ENCODE results near the gene WDR5. TPM values are rescaled to one million over a fixed set of nuclear protein-coding genes. Genes with fewer than 3 reads are reported as not detected.

The WDR5 gene
- total and polyA plus RNA-seq, 7 donors, result 10.8 to 33.6 (median 15.0) TPM

DNA sequence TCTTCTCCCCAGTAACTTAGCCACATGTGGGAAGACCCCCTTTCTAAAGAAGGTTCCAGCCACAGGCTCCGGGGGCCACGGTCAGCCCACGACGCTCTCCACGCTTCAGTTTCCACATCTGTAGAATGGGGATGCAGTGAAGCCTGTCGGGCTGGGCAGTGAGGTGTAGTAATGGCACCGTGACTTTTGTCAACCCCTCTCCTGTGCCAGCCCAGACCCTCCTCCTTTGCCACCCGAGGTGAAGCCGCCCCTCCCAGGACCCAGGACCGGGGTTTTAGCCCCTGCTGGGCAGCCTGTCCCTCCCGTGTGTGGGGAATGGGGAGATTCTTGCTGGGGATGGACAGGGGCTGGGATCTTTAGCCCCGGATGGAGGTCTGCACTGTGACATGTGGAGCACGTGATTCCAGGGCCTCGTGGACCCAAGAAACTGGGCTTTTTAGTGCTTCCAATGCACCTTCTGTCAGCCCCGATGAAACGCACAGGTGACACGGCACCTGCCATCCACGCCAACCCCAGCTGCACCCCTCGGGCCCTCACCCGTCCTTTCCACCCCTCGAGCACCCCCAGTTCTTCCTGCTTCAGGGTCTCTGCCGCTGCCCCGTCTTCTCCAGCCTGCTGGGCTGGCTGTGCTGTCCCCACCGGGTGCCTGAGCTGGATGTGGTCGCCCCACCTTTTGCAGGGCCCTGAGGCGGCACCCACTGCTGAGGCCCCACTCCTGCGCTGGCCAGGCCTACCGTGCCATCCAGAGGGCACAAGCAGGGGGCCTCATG is 41.9 kb downstream of the WDR5 start:
- Histone ChIP-seq H3K4me3 (no peak overlapping the region), H3K27me3 (peaks cover 13 to 41% (median 14%) of the 10 kb centered on the region in 3 donors)

GRCh38 chr9:134178394-134178767 is 42.5 kb downstream of the WDR5 start:
- Histone ChIP-seq H3K9me3 (no peaks in the 10 kb centered on the region), H3K27me3 (peaks cover 13 to 40% (median 14%) of the 10 kb centered on the region in 3 donors), H3K4me1 (peaks cover 0 to 25% (median 17%) of the 10 kb centered on the region in 4 donors), H3K36me3 (no peaks in the 10 kb centered on the region), H3K4me3 (no peak overlapping the region), H3K27ac (peak overlapping the region in 1 of 4 donors; percentile 41)
- no peak for TF ChIP-seq EP300 (IDR thresholded peaks at IDR 0.05)
- TF ChIP-seq CTCF (IDR thresholded peaks at IDR 0.05), result no peak
- TF ChIP-seq POLR2A (IDR thresholded peaks at IDR 0.05), result no peak
- intact Hi-C loops (cut with DNase I), result no loop called here
- DNase-seq, result peak; percentile 61
- WGBS, 2 donors, result 72 to 86% methylated on average over 9 of the region's 9 CpGs

More for the DNA sequence above, 41.9 kb downstream of the WDR5 start:
- Histone ChIP-seq H3K27ac (peak overlapping the region in 1 of 4 donors; percentile 41), H3K4me1 (peaks cover 0 to 25% (median 17%) of the 10 kb centered on the region in 4 donors), H3K36me3 (no peaks in the 10 kb centered on the region), H3K9me3 (no peaks in the 10 kb centered on the region)
- intact Hi-C loops (cut with DNase I), result no loop called here
- 73 to 86% methylated on average over 28 of the region's 28 CpGs for WGBS, 2 donors
- DNase-seq, result peak; percentile 64
- TF ChIP-seq EP300 (IDR thresholded peaks at IDR 0.05), result no peak
- TF ChIP-seq CTCF (IDR thresholded peaks at IDR 0.05), result no peak
- no peak for TF ChIP-seq POLR2A (IDR thresholded peaks at IDR 0.05)

- Histone ChIP-seq H3K27me3 (peaks cover 13 to 34% (median 14%) of the 10 kb centered on the region in 3 donors), H3K4me1 (peaks cover 0 to 25% (median 17%) of the 10 kb centered on the region in 4 donors), H3K36me3 (no peaks in the 10 kb centered on the region), H3K4me3 (no peak overlapping the region), H3K9me3 (no peaks in the 10 kb centered on the region), H3K27ac (peak overlapping the region in 1 of 4 donors; percentile 41)
- WGBS, 2 donors, result 38 to 54% methylated on average over 30 of the region's 30 CpGs
- intact Hi-C loops (cut with DNase I), result no loop called here
- peak; percentile 91 for DNase-seq
- TF ChIP-seq CTCF (IDR thresholded peaks at IDR 0.05), result no peak
- TF ChIP-seq POLR2AphosphoS5 (IDR thresholded peaks at IDR 0.05), result peak in 1 of 4 donors; percentile 31
- no peak for TF ChIP-seq POLR2A (IDR thresholded peaks at IDR 0.05)
- TF ChIP-seq EP300 (IDR thresholded peaks at IDR 0.05), result no peak
Observed at GRCh38 chr9:134178768-134179551, 43.1 kb downstream of the WDR5 start.

DNA sequence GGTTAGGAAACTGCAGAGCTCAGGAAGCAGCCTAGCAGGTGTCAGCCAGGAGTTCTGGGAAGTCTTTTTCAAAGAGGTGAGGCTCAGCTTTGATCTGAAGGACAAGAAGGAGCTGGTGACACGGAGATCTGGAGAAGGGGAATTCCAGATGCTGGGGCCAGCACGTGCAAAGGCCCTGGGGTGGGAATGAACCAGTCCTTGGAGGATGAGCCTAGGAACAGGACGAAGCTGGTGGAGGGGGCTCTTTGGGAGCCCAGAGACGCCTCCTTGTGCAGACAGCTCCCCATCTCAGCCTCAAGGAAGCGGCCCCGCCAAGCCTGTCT is 43.7 kb downstream of the WDR5 start:
- H3K27ac ChIP-seq, result no peak overlapping the region
- intact Hi-C loops (cut with DNase I), result no loop called here
- WGBS, 2 donors, result 83 to 86% methylated on average over 6 of the region's 6 CpGs

More for the DNA sequence above, 43.7 kb downstream of the WDR5 start:
- DNase-seq, result peak; percentile 56
- Histone ChIP-seq H3K36me3 (no peaks in the 10 kb centered on the region), H3K9me3 (no peaks in the 10 kb centered on the region), H3K27me3 (peaks cover 13 to 28% (median 14%) of the 10 kb centered on the region in 3 donors), H3K4me3 (no peak overlapping the region), H3K4me1 (peaks cover 0 to 25% (median 17%) of the 10 kb centered on the region in 4 donors)
- TF ChIP-seq EP300 (IDR thresholded peaks at IDR 0.05) (no peak), POLR2AphosphoS5 (IDR thresholded peaks at IDR 0.05) (no peak), POLR2A (IDR thresholded peaks at IDR 0.05) (no peak), CTCF (IDR thresholded peaks at IDR 0.05) (no peak)
